ENCODE results near the gene UTP25.

Gene UTP25

GRCh38 chr1:209800984-209801834 lies 26.6 kb upstream of the UTP25 start:
- Mint-ChIP-seq H3K4me1 (ENCODE audit: low read depth) (peaks cover 8% of the 10 kb centered on the region), H3K4me3 (no peak overlapping the region), H3K27me3 (ENCODE audit: low read depth) (peaks cover 25% of the 10 kb centered on the region), H3K27ac (no peak overlapping the region), H3K36me3 (ENCODE audit: low read depth) (peaks cover 1% of the 10 kb centered on the region), H3K9me3 (no peaks in the 10 kb centered on the region)

- H3K27me3 Mint-ChIP-seq (ENCODE audit: low read depth), result peaks cover 25% of the 10 kb centered on the region
- no peaks in the 10 kb centered on the region for H3K9me3 Mint-ChIP-seq
Observed at GRCh38 chr1:209802117-209802779, 25.5 kb upstream of the UTP25 start.

GRCh38 chr1:209802780-209803152 lies 25.0 kb upstream of the UTP25 start:
- H3K36me3 Mint-ChIP-seq (ENCODE audit: low read depth), result peaks cover 1% of the 10 kb centered on the region
- peaks cover 25% of the 10 kb centered on the region for H3K27me3 Mint-ChIP-seq (ENCODE audit: low read depth)
- H3K9me3 Mint-ChIP-seq, result no peaks in the 10 kb centered on the region
- peaks cover 10% of the 10 kb centered on the region for H3K4me1 Mint-ChIP-seq (ENCODE audit: low read depth)
- H3K27ac Mint-ChIP-seq, result no peak overlapping the region
- H3K4me3 Mint-ChIP-seq, result no peak overlapping the region

More at GRCh38 chr1:209802117-209802779, 25.5 kb upstream of the UTP25 start:
- H3K4me1 Mint-ChIP-seq (ENCODE audit: low read depth), result peaks cover 10% of the 10 kb centered on the region
- no peak overlapping the region for H3K27ac Mint-ChIP-seq
- H3K4me3 Mint-ChIP-seq, result no peak overlapping the region
- H3K36me3 Mint-ChIP-seq (ENCODE audit: low read depth), result peaks cover 1% of the 10 kb centered on the region

DNA sequence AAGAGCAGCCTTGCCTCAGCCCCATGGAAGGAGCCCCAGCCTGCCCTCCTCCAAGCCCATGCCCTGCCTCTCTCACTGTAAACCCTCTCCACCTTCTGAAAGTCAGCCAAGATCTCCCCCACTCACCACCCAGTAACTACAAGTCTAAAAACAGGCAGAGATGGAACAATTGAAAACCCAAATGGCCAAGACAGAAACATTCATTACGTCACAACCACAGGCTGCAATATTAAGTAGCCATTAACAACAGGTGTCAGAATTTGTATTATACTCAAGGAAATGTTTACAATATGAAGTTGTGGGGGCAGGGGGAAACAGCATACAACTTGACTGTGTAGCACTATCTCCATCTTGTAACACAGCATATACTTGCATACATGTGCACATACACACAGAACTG lies 24.2 kb upstream of the UTP25 start:
- Mint-ChIP-seq H3K4me3 (no peak overlapping the region), H3K4me1 (ENCODE audit: low read depth) (peaks cover 7% of the 10 kb centered on the region), H3K27me3 (ENCODE audit: low read depth) (peaks cover 25% of the 10 kb centered on the region), H3K36me3 (ENCODE audit: low read depth) (peaks cover 1% of the 10 kb centered on the region), H3K9me3 (no peaks in the 10 kb centered on the region), H3K27ac (no peak overlapping the region)

GRCh38 chr1:209805341-209805781 lies 22.4 kb upstream of the UTP25 start:
- Mint-ChIP-seq H3K4me3 (no peak overlapping the region), H3K4me1 (ENCODE audit: low read depth) (peaks cover 7% of the 10 kb centered on the region)

DNA sequence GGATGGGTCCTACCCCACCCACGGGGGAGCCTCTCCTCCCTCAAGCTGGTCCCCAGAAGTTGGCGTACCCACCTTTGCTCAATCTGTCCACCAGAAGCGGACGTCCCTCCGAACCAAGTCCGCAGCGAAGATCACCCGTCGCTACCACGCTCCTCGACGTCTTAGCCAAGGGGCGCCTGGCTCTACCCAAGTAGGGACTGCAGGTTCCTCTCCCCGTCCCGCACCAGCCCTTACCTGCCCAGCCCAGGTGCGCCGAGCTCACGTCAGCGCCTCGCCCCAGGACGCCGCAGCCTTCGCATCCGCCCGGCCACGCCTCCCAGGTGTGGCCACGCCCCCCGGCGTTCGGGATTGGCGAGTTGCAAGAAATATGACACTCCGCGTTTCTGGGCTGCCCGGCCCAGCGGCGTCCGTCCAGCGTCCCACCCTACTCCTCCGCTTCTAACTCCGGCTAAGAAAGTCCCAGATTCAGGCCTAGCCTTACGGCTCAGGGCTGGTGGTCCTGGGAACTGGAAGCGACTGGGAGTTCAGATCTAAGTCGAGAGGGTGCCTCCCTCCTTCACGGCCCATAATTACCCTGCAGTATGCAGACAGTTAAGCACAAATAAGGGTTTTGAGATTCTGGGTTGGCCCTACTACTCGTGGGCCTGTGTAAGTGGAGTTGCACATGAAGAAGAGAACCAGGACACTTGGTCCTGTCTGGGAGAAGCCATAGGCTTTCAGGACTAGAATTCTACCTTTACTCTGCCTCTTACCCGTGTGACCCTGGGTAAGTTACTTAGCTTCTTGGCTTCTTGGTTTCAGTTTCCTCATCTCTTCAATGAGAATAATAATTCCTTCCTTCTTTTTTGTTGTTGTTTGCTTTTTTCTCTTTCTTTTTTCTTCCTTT lies 21.7 kb upstream of the UTP25 start, which contains the start of gene IRF6:
IRF6 (minus strand) TSS at position 268 of the 886 bp plus-strand sequence. CDS start 4,729 bp downstream, outside the sequence.
- peaks cover 25% of the 10 kb centered on the region for H3K27me3 Mint-ChIP-seq (ENCODE audit: low read depth)

More at GRCh38 chr1:209805341-209805781, 22.4 kb upstream of the UTP25 start:
- Mint-ChIP-seq H3K27ac (no peak overlapping the region), H3K9me3 (no peaks in the 10 kb centered on the region), H3K27me3 (ENCODE audit: low read depth) (peaks cover 25% of the 10 kb centered on the region), H3K36me3 (ENCODE audit: low read depth) (peaks cover 1% of the 10 kb centered on the region)

GRCh38 chr1:209807509-209807908 lies 20.3 kb upstream of the UTP25 start:
- H3K27ac Mint-ChIP-seq, result no peak overlapping the region
- no peak overlapping the region for H3K4me3 Mint-ChIP-seq
- H3K9me3 Mint-ChIP-seq, result no peaks in the 10 kb centered on the region
- H3K36me3 Mint-ChIP-seq (ENCODE audit: low read depth), result peaks cover 1% of the 10 kb centered on the region
- H3K27me3 Mint-ChIP-seq (ENCODE audit: low read depth), result peaks cover 19% of the 10 kb centered on the region
- H3K4me1 Mint-ChIP-seq (ENCODE audit: low read depth), result peaks cover 7% of the 10 kb centered on the region

More for the DNA sequence above, 21.7 kb upstream of the UTP25 start, which contains the start of gene IRF6:
- Mint-ChIP-seq H3K4me1 (ENCODE audit: low read depth) (peaks cover 7% of the 10 kb centered on the region), H3K4me3 (peak within 1 kb of the TSS; percentile 45), H3K36me3 (ENCODE audit: low read depth) (peaks cover 1% of the 10 kb centered on the region), H3K27ac (no peak within 1 kb of the TSS), H3K9me3 (no peaks in the 10 kb centered on the region)

DNA sequence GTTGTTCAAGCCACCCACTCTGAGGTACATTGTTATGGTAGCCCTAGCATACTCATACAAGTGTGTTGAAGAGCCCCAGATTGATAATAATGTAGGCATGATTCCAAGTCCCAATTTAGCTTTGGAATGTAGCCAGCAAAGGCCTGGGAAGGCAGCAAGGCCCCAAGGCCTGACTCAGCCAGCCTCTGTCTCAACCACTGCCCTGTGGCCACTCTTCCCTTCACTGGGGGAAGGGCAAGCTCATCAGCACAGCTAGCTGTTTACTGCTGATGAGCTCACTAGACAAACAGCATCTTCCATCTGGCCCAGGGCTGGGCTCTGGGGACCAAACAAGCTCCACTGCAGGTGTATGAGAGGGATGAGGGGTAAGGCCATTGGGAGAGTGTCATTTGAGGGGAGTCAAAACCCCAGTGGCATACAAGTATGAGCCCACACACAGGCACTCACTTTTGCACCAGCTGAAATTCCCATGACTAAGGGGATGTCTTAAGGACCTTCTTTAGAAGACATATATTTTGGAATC lies 19.7 kb upstream of the UTP25 start:
- H3K27ac Mint-ChIP-seq, result no peak overlapping the region
- H3K4me1 Mint-ChIP-seq (ENCODE audit: low read depth), result peaks cover 7% of the 10 kb centered on the region
- peaks cover 1% of the 10 kb centered on the region for H3K36me3 Mint-ChIP-seq (ENCODE audit: low read depth)
- H3K27me3 Mint-ChIP-seq (ENCODE audit: low read depth), result peaks cover 14% of the 10 kb centered on the region
- H3K4me3 Mint-ChIP-seq, result no peak overlapping the region
- H3K9me3 Mint-ChIP-seq, result no peaks in the 10 kb centered on the region

- no peak overlapping the region for H3K27ac Mint-ChIP-seq
- H3K9me3 Mint-ChIP-seq, result no peaks in the 10 kb centered on the region
- peaks cover 7% of the 10 kb centered on the region for H3K4me1 Mint-ChIP-seq (ENCODE audit: low read depth)
- H3K4me3 Mint-ChIP-seq, result no peak overlapping the region
- H3K27me3 Mint-ChIP-seq (ENCODE audit: low read depth), result peaks cover 6% of the 10 kb centered on the region
- H3K36me3 Mint-ChIP-seq (ENCODE audit: low read depth), result peaks cover 1% of the 10 kb centered on the region
Observed at GRCh38 chr1:209809611-209810010, 18.2 kb upstream of the UTP25 start.

- Mint-ChIP-seq H3K4me1 (ENCODE audit: low read depth) (peaks cover 5% of the 10 kb centered on the region), H3K27ac (no peak overlapping the region), H3K4me3 (no peak overlapping the region), H3K9me3 (no peaks in the 10 kb centered on the region), H3K27me3 (ENCODE audit: low read depth) (no peaks in the 10 kb centered on the region), H3K36me3 (ENCODE audit: low read depth) (no peaks in the 10 kb centered on the region)
Observed at GRCh38 chr1:209810783-209811182, 17.0 kb upstream of the UTP25 start.

DNA sequence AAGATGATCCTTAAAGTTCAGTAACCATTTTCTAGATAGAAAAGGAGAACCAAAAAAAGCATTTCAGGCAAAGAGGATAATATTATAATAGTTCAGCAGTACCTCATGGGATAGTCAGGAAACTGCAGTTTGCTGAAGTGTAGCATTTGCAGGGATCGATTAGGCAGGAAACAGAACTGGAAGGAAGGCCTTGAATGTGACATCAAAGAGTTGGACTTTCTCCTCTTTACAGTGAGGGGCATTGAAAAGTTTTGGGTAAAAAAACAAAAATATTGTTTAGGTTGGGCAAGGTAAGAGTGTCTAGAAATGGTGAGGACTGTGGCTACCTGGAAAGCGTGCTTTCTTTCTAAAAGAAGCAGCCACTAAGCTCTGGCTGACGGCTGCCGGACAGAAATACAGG lies 13.9 kb upstream of the UTP25 start:
- H3K27ac Mint-ChIP-seq, result no peak overlapping the region
- no peaks in the 10 kb centered on the region for H3K36me3 Mint-ChIP-seq (ENCODE audit: low read depth)
- peaks cover 5% of the 10 kb centered on the region for H3K4me1 Mint-ChIP-seq (ENCODE audit: low read depth)
- H3K9me3 Mint-ChIP-seq, result no peaks in the 10 kb centered on the region
- no peak overlapping the region for H3K4me3 Mint-ChIP-seq
- H3K27me3 Mint-ChIP-seq (ENCODE audit: low read depth), result peaks cover 5% of the 10 kb centered on the region

GRCh38 chr1:209815490-209815889 lies 12.3 kb upstream of the UTP25 start:
- Mint-ChIP-seq H3K27ac (no peak overlapping the region), H3K27me3 (ENCODE audit: low read depth) (peaks cover 16% of the 10 kb centered on the region), H3K9me3 (no peaks in the 10 kb centered on the region), H3K4me1 (ENCODE audit: low read depth) (peaks cover 5% of the 10 kb centered on the region), H3K36me3 (ENCODE audit: low read depth) (no peaks in the 10 kb centered on the region), H3K4me3 (no peak overlapping the region)

GRCh38 chr1:209815931-209816341 lies 11.8 kb upstream of the UTP25 start:
- Mint-ChIP-seq H3K27me3 (ENCODE audit: low read depth) (peaks cover 20% of the 10 kb centered on the region), H3K27ac (no peak overlapping the region), H3K9me3 (no peaks in the 10 kb centered on the region), H3K4me1 (ENCODE audit: low read depth) (peaks cover 5% of the 10 kb centered on the region), H3K4me3 (no peak overlapping the region), H3K36me3 (ENCODE audit: low read depth) (no peaks in the 10 kb centered on the region)

DNA sequence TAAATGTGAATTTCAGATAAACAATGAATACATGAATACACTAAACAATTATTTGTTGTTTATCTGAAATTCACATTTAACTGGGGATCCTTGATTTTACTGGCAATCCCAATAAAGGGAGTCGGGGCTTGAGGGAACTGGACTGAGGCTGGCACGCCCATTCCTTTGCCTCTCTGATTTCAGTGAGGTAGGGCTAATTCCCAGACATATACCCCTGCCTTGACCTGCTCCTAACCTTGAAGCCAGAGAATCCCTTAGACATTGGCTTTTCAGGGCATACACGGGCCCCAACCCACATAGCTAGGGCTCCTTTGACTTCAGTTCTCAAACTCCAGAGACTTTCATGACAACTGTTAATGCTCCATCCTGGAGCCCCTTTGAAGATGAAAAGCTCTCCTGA lies 10.8 kb upstream of the UTP25 start:
- Mint-ChIP-seq H3K9me3 (no peaks in the 10 kb centered on the region), H3K27me3 (ENCODE audit: low read depth) (peaks cover 27% of the 10 kb centered on the region), H3K36me3 (ENCODE audit: low read depth) (no peaks in the 10 kb centered on the region), H3K4me1 (ENCODE audit: low read depth) (peaks cover 5% of the 10 kb centered on the region), H3K27ac (no peak overlapping the region), H3K4me3 (no peak overlapping the region)

Measured in T-helper 1 cell treated with Interleukin-12 subunit alpha and Interleukin-12 subunit beta and Interleukin-4 antibody, amounts not matched to agents 30 μg/mL and 1 μg/mL, for 36 hours (primary cell).